ENCODE measurements around the gene PPRC1. TPM values are rescaled to one million over a fixed set of nuclear protein-coding genes. Genes with fewer than 3 reads are reported as not detected.

Gene PPRC1
- total and polyA plus RNA-seq, 2 donors (not counting 3 experiments of a cell fraction or from before 2014, with no cell fraction given), result 27.0 to 49.9 TPM

- H3K36me3 ChIP-seq (ENCODE audit: control insufficient read depth in 2 of 2, extremely low read depth in 1 of 2, insufficient read depth in 2 of 2, low read length in 2 of 2), result peaks cover 17 to 21% of the 10 kb centered on the region in 2 experiments
- CTCF ChIA-PET, result interaction anchor here (1.0 to 3.0 kb wide), 8 partner anchors 9 to 273 kb away, joined by 3 to 19 read pairs (median 5); partner anchors contain the start of gene HPS6
- H3K4me1 ChIP-seq (ENCODE audit: control insufficient read depth, extremely low read depth, insufficient read depth, low read length), result peaks cover 53% of the 10 kb centered on the region
- H3K79me2 ChIP-seq (ENCODE audit: control insufficient read depth, insufficient read depth, low read length), result peaks cover 49% of the 10 kb centered on the region
- H3K4me2 ChIP-seq (ENCODE audit: insufficient read depth, low read length), result peak overlapping the region; percentile 71
- H2AFZ ChIP-seq (ENCODE audit: low read depth, low read length), result no peak overlapping the region
- FAIRE-seq (peak; percentile 43), DNase-seq (ENCODE audit: low read depth, low spot score) (peak; percentile 27)
- H3K9me1 ChIP-seq (replicated peaks; ENCODE audit: control insufficient read depth, extremely low read depth, insufficient read depth, low read length), result no peaks in the 10 kb centered on the region
- no peaks in the 10 kb centered on the region for H3K9me3 ChIP-seq (replicated peaks; ENCODE audit: control insufficient read depth, insufficient read depth, low read length)
- TF ChIP-seq POLR2A (IDR thresholded peaks at IDR 0.05; ENCODE audit: low read depth, low read length) (no peak), GATA2 (IDR thresholded peaks at IDR 0.05; ENCODE audit: insufficient read depth, insufficient read length, low read depth, low read length) (no peak), POLR2AphosphoS5 (IDR thresholded peaks at IDR 0.05; ENCODE audit: insufficient read depth, low read depth, low read length) (no peak), MAX (IDR thresholded peaks at IDR 0.05; ENCODE audit: insufficient read depth, insufficient read length) (no peak), FOS (IDR thresholded peaks at IDR 0.05; ENCODE audit: borderline replicate concordance, insufficient read depth, low read length) (no peak), MYC (IDR thresholded peaks at IDR 0.05; ENCODE audit: low read depth, low read length) (no peak), CTCF (IDR thresholded peaks at IDR 0.05; ENCODE audit: extremely low read depth in 1 of 2, insufficient read depth in 1 of 2, low read depth in 1 of 2, low read length in 2 of 2) (no peak), JUN (IDR thresholded peaks at IDR 0.05; ENCODE audit: borderline replicate concordance, insufficient read depth, insufficient read length, low read depth) (no peak), EZH2 (IDR thresholded peaks at IDR 0.05; ENCODE audit: borderline replicate concordance, low read depth, low read length, severe bottlenecking) (no peak)
- H3K27me3 ChIP-seq (ENCODE audit: control insufficient read depth in 2 of 2, insufficient read depth in 2 of 2, low read length in 2 of 2), result no peaks in the 10 kb centered on the region
- dilution Hi-C loops (cut with MboI; ENCODE audit: extremely low pct_ligation_motif_present, low sequenced_read_pairs), result no loop called here
- peak overlapping the region; percentile 38 to 72 (median 58) for H3K4me3 ChIP-seq (replicated peaks in 1 of 3; ENCODE audit: insufficient read depth in 1 of 3, low read depth in 1 of 3, low read length in 3 of 3)
- peak overlapping the region; percentile 10 for H3K27ac ChIP-seq (ENCODE audit: insufficient read depth, low read depth, low read length)
- H3K9ac ChIP-seq (replicated peaks; ENCODE audit: extremely low read depth, insufficient read depth, low read length), result peak overlapping the region; percentile 60
- POLR2A ChIA-PET, result interaction anchor here (0.6 to 1.3 kb wide), 3 partner anchors 12 to 43 kb away, joined by 3 to 4 read pairs (median 3); no protein-coding TSS in a partner anchor
- BruUV-seq (replicated peaks), result no TSS peak
- intact Hi-C loops (cut with micrococcal nuclease), result loop anchor here (2.0 kb wide), 1 partner anchor 49 kb away; the partner anchor contains the start of gene HPS6
- H4K20me1 ChIP-seq (replicated peaks; ENCODE audit: control insufficient read depth, extremely low read depth, insufficient read depth, low read length), result no peaks in the 10 kb centered on the region
These were observed 18.6 kb upstream of the PPRC1 start for GRCh38 chr10:102113956-102114857.

All from endothelial cell of umbilical vein (primary cell).